KMS-11 (cell line): ENCODE results near the gene ASCC3.

ENCODE experiments used
- H2AFZ ChIP-seq: fragments of 200-600 bp; sonication (generic); 2 replicates; pipeline ENCODE4 v1.6.1; 2016; ENCODE audit warnings: antibody characterized with exemption, mixed run types, low read depth
- H3K27ac ChIP-seq: fragments of 200-600 bp; sonication (generic); 2 replicates; pipeline ENCODE4 v1.6.1; 2016; ENCODE audit warnings: mild to moderate bottlenecking, mixed run types
- H3K27me3 ChIP-seq: fragments of 200-600 bp; sonication (generic); 2 replicates; pipeline ENCODE4 v1.6.1; 2017; ENCODE audit warnings: mild to moderate bottlenecking, low read depth, mixed run types, moderate library complexity; ENCODE audit not compliant: insufficient read depth
- H3K36me3 ChIP-seq: fragments of 200-600 bp; sonication (generic); 2 replicates; pipeline ENCODE4 v1.6.1; 2017; ENCODE audit warnings: mild to moderate bottlenecking, mixed run types; ENCODE audit not compliant: insufficient read depth
- H3K4me1 ChIP-seq: fragments of 200-600 bp; sonication (generic); 2 replicates; pipeline ENCODE4 v1.6.1; 2016; ENCODE audit warnings: mild to moderate bottlenecking, low read depth, mixed run types; ENCODE audit not compliant: poor library complexity, severe bottlenecking
- H3K4me2 ChIP-seq: fragments of 200-600 bp; sonication (generic); 2 replicates; pipeline ENCODE4 v1.7.0; 2016; ENCODE audit warnings: mild to moderate bottlenecking, mixed run types
- H3K4me3 ChIP-seq: fragments of 200-600 bp; sonication (generic); IDR thresholded peaks from 2 replicates; pipeline ENCODE4 v1.6.1; 2017; ENCODE audit warnings: low read depth, low read length, mixed read lengths; ENCODE audit not compliant: insufficient read depth
- H3K79me2 ChIP-seq: fragments of 200-600 bp; sonication (generic); 2 replicates; pipeline ENCODE4 v1.6.1; 2016; ENCODE audit warnings: low read depth, mixed run types; ENCODE audit not compliant: insufficient read depth
- H3K9ac ChIP-seq: fragments of 200-600 bp; sonication (generic); 2 replicates; pipeline ENCODE4 v1.6.1; 2016; ENCODE audit warnings: mild to moderate bottlenecking, mixed run types
- H4K20me1 ChIP-seq: fragments of 200-600 bp; sonication (generic); 2 replicates; pipeline ENCODE4 v1.6.1; 2016; ENCODE audit warnings: mild to moderate bottlenecking, mixed run types; ENCODE audit not compliant: insufficient read depth
- TF ChIP-seq, protein P1 (sequence below): fragments of 200-600 bp; sonication (generic); conservative IDR thresholded peaks from 2 replicates; pipeline ENCODE4 v1.6.1; 2017; ENCODE audit warnings: low read depth, mild to moderate bottlenecking, antibody characterized with exemption, low read length, moderate library complexity, mixed read lengths

The ASCC3 gene

GRCh38 chr6:100731411-100731810 is 149.7 kb downstream of the ASCC3 start:
- no peaks in the 10 kb centered on the region for H3K36me3 ChIP-seq
- no peak overlapping the region for H3K9ac ChIP-seq
- no peak overlapping the region for H3K4me2 ChIP-seq
- no peak overlapping the region for H3K27ac ChIP-seq
- H3K79me2 ChIP-seq = no peaks in the 10 kb centered on the region
- H2AFZ ChIP-seq = no peak overlapping the region
- no peaks in the 10 kb centered on the region for H3K4me1 ChIP-seq
- H3K4me3 ChIP-seq = no peak overlapping the region
- TF ChIP-seq, protein P1, sequence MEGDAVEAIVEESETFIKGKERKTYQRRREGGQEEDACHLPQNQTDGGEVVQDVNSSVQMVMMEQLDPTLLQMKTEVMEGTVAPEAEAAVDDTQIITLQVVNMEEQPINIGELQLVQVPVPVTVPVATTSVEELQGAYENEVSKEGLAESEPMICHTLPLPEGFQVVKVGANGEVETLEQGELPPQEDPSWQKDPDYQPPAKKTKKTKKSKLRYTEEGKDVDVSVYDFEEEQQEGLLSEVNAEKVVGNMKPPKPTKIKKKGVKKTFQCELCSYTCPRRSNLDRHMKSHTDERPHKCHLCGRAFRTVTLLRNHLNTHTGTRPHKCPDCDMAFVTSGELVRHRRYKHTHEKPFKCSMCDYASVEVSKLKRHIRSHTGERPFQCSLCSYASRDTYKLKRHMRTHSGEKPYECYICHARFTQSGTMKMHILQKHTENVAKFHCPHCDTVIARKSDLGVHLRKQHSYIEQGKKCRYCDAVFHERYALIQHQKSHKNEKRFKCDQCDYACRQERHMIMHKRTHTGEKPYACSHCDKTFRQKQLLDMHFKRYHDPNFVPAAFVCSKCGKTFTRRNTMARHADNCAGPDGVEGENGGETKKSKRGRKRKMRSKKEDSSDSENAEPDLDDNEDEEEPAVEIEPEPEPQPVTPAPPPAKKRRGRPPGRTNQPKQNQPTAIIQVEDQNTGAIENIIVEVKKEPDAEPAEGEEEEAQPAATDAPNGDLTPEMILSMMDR = no peak
- no peaks in the 10 kb centered on the region for H4K20me1 ChIP-seq
- H3K27me3 ChIP-seq = no peaks in the 10 kb centered on the region

DNA sequence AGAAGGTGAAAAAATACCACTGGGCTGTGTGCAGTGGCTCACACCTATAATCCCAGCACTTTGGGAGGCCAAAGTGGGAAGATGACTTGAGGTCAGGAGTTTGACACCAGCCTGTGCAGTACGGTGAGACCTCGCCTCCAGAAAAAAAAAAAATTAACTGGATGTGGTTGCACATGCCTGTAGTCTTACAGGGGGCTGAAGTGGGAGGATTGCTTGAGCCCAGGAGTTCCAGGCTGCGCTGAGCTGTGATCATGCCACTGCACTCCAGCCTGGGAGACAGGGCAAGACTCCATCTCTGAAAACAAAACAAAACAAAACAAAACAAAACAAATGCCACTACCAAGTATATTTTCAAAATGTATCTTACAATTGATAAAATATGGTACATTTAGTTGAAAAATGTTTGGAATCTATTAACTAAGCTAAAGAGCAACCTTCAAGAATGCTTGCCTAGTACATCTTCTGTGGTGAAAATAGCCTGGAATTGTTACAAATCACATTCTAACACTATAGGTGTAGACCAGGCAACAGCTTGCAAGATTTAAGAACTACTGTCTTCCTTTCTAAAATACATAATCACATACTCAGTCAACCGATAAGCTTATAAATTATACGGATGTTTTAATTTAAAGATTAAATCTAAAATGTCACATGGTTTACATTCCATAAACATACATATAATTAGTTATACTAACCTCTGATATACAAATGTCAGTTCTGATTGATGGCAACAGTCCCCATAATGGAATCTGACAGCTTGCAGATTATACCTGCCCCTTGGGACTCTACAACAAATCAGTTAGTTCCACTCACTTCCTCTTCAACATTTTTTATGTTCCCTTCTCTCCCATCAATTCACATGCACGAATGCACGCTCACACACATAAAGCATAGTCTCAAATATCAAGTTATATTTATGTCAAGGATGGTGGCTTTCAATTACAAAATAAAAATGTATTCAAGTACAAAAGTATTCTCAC is 150.8 kb downstream of the ASCC3 start:
- H3K79me2 ChIP-seq = no peaks in the 10 kb centered on the region
- no peaks in the 10 kb centered on the region for H3K36me3 ChIP-seq
- no peak overlapping the region for H2AFZ ChIP-seq
- H3K9ac ChIP-seq = no peak overlapping the region
- H3K27ac ChIP-seq = no peak overlapping the region
- TF ChIP-seq, protein P1 = no peak
- no peak overlapping the region for H3K4me3 ChIP-seq
- no peak overlapping the region for H3K4me2 ChIP-seq
- no peaks in the 10 kb centered on the region for H3K4me1 ChIP-seq
- H3K27me3 ChIP-seq = no peaks in the 10 kb centered on the region
- no peaks in the 10 kb centered on the region for H4K20me1 ChIP-seq

DNA sequence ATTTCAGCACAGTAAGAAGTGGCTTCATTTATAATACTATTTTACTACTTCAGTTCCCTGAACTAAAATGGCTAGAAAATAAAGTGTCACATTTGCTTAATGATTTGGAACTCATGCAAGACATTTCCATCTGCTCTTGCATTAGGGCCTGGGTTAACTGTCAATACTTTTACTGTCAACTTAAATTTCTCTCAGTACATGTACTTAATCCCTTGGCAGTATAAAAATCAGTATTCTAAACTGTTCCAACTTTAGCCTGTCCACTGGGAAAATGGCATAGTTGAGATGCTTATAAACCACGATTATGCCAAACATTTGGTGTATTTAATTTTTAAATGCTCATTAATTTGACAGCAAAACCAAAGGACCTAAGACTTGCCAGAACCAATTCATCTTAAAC is 154.5 kb downstream of the ASCC3 start:
- Histone ChIP-seq H2AFZ (no peak overlapping the region), H3K36me3 (no peaks in the 10 kb centered on the region), H3K4me2 (no peak overlapping the region), H4K20me1 (no peaks in the 10 kb centered on the region), H3K27ac (no peak overlapping the region), H3K27me3 (no peaks in the 10 kb centered on the region), H3K4me1 (no peaks in the 10 kb centered on the region), H3K79me2 (no peaks in the 10 kb centered on the region), H3K9ac (no peak overlapping the region), H3K4me3 (no peak overlapping the region)
- TF ChIP-seq, protein P1 = no peak

DNA sequence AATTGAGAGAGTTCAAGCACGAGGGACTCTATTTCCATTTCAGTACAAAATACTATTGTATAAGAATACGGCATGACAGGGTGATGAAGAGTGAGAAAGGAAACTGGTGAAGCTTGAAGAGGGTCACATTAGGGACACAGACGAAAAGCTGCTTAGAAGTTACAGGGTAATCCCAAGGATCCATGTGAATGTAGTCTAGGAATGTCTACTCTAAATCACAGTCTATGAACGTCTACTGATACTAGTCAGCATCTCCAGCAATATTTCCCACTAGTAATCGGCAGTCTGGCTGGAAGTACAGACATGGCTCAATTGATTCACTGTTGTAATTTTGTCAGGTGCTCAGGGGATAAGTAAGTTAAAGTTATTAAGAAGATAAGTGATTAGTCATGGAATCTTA is 156.4 kb downstream of the ASCC3 start:
- Histone ChIP-seq H3K27ac (no peak overlapping the region), H3K4me3 (no peak overlapping the region)

More for the DNA sequence above, 156.4 kb downstream of the ASCC3 start:
- no peak overlapping the region for H3K4me2 ChIP-seq
- no peaks in the 10 kb centered on the region for H3K27me3 ChIP-seq
- TF ChIP-seq, protein P1 = no peak
- H4K20me1 ChIP-seq = no peaks in the 10 kb centered on the region
- no peak overlapping the region for H3K9ac ChIP-seq
- no peak overlapping the region for H2AFZ ChIP-seq
- H3K36me3 ChIP-seq = no peaks in the 10 kb centered on the region
- no peaks in the 10 kb centered on the region for H3K4me1 ChIP-seq
- H3K79me2 ChIP-seq = no peaks in the 10 kb centered on the region
